ENCODE data around the gene MRGPRD.
A peak's percentile ranks its signal among the peaks of the same experiment; 100 is the strongest.

The MRGPRD gene

GRCh38 chr11:68980776-68981065, at the start of gene MRGPRD:
TSS of gene MRGPRD (minus strand) at chr11:68980986. CDS start at chr11:68980986, 0 bp downstream.
- no peak for DNase-seq (ENCODE audit: low read depth, low spot score)
- Histone ChIP-seq H3K36me3 (ENCODE audit: control insufficient read depth, insufficient read depth, low read length) (no peaks in the 10 kb centered on the region), H3K27me3 (ENCODE audit: control insufficient read depth, insufficient read depth, low read length) (peaks cover 2% of the 10 kb centered on the region; the same call in 1 of the 2 replicates), H3K4me3 (ENCODE audit: low read length) (no peak within 1 kb of the TSS), H3K4me1 (ENCODE audit: control insufficient read depth, insufficient read depth, low read length) (no peaks in the 10 kb centered on the region; the same call in 1 of the 2 replicates), H3K9me3 (ENCODE audit: control insufficient read depth, insufficient read depth, low read length) (no peaks in the 10 kb centered on the region), H3K27ac (ENCODE audit: low read length) (no peak within 1 kb of the TSS)
- WGBS (ENCODE audit: insufficient coverage, insufficient read length), result no CpG with 5 or more reads among the region's 8 CpGs

GRCh38 chr11:69030301-69030700, 49.5 kb upstream of the MRGPRD start:
- Histone ChIP-seq H3K36me3 (ENCODE audit: control insufficient read depth, insufficient read depth, low read length) (no peaks in the 10 kb centered on the region), H3K9me3 (ENCODE audit: control insufficient read depth, insufficient read depth, low read length) (no peaks in the 10 kb centered on the region), H3K27ac (ENCODE audit: low read length) (no peak overlapping the region), H3K27me3 (ENCODE audit: control insufficient read depth, insufficient read depth, low read length) (no peaks in the 10 kb centered on the region), H3K4me3 (ENCODE audit: low read length) (no peak overlapping the region), H3K4me1 (ENCODE audit: control insufficient read depth, insufficient read depth, low read length) (peaks cover 2% of the 10 kb centered on the region)
- DNase-seq (ENCODE audit: low read depth, low spot score), result no peak
- 100% methylated on average over 1 of the region's 6 CpGs for WGBS (ENCODE audit: insufficient coverage, insufficient read length)

- H3K27me3 ChIP-seq (ENCODE audit: control insufficient read depth, insufficient read depth, low read length), result no peaks in the 10 kb centered on the region
- no peak for DNase-seq (ENCODE audit: low read depth, low spot score)
- no peaks in the 10 kb centered on the region for H3K9me3 ChIP-seq (ENCODE audit: control insufficient read depth, insufficient read depth, low read length)
- no peaks in the 10 kb centered on the region for H3K36me3 ChIP-seq (ENCODE audit: control insufficient read depth, insufficient read depth, low read length)
- H3K4me3 ChIP-seq (ENCODE audit: low read length), result no peak overlapping the region
- no peaks in the 10 kb centered on the region; the same call in 1 of the 2 replicates for H3K4me1 ChIP-seq (ENCODE audit: control insufficient read depth, insufficient read depth, low read length)
- WGBS (ENCODE audit: insufficient coverage, insufficient read length), result no CpG with 5 or more reads among the region's 9 CpGs
- no peak overlapping the region for H3K27ac ChIP-seq (ENCODE audit: low read length)
Observed at GRCh38 chr11:69027704-69028372, 47.1 kb upstream of the MRGPRD start.

- Histone ChIP-seq H3K36me3 (ENCODE audit: control insufficient read depth, insufficient read depth, low read length) (no peaks in the 10 kb centered on the region), H3K4me1 (ENCODE audit: control insufficient read depth, insufficient read depth, low read length) (no peaks in the 10 kb centered on the region), H3K9me3 (ENCODE audit: control insufficient read depth, insufficient read depth, low read length) (no peaks in the 10 kb centered on the region), H3K4me3 (ENCODE audit: low read length) (no peak overlapping the region), H3K27me3 (ENCODE audit: control insufficient read depth, insufficient read depth, low read length) (no peaks in the 10 kb centered on the region), H3K27ac (ENCODE audit: low read length) (no peak overlapping the region)
- no CpG with 5 or more reads among the region's 6 CpGs for WGBS (ENCODE audit: insufficient coverage, insufficient read length)
- no peak for DNase-seq (ENCODE audit: low read depth, low spot score)
Observed at GRCh38 chr11:69024509-69024908, 43.7 kb upstream of the MRGPRD start.

- no CpG with 5 or more reads among the region's 10 CpGs for WGBS (ENCODE audit: insufficient coverage, insufficient read length)
- H3K4me1 ChIP-seq (ENCODE audit: control insufficient read depth, insufficient read depth, low read length), result no peaks in the 10 kb centered on the region
- H3K27ac ChIP-seq (ENCODE audit: low read length), result no peak overlapping the region
- H3K9me3 ChIP-seq (ENCODE audit: control insufficient read depth, insufficient read depth, low read length), result no peaks in the 10 kb centered on the region
- no peak overlapping the region for H3K4me3 ChIP-seq (ENCODE audit: low read length)
- no peaks in the 10 kb centered on the region for H3K27me3 ChIP-seq (ENCODE audit: control insufficient read depth, insufficient read depth, low read length)
- no peaks in the 10 kb centered on the region for H3K36me3 ChIP-seq (ENCODE audit: control insufficient read depth, insufficient read depth, low read length)
- no peak for DNase-seq (ENCODE audit: low read depth, low spot score)
Observed at GRCh38 chr11:69022260-69022659, 41.5 kb upstream of the MRGPRD start.

GRCh38 chr11:69018924-69019323, 38.1 kb upstream of the MRGPRD start:
- Histone ChIP-seq H3K4me3 (ENCODE audit: low read length) (no peak overlapping the region), H3K4me1 (ENCODE audit: control insufficient read depth, insufficient read depth, low read length) (peaks cover 3% of the 10 kb centered on the region; the same call in 1 of the 2 replicates), H3K27ac (ENCODE audit: low read length) (no peak overlapping the region), H3K9me3 (ENCODE audit: control insufficient read depth, insufficient read depth, low read length) (no peaks in the 10 kb centered on the region), H3K27me3 (ENCODE audit: control insufficient read depth, insufficient read depth, low read length) (no peaks in the 10 kb centered on the region), H3K36me3 (ENCODE audit: control insufficient read depth, insufficient read depth, low read length) (no peaks in the 10 kb centered on the region)
- no peak for DNase-seq (ENCODE audit: low read depth, low spot score)
- no CpG with 5 or more reads among the region's 13 CpGs for WGBS (ENCODE audit: insufficient coverage, insufficient read length)

GRCh38 chr11:69017951-69018350, 37.2 kb upstream of the MRGPRD start:
- WGBS (ENCODE audit: insufficient coverage, insufficient read length), result no CpG with 5 or more reads among the region's 10 CpGs
- no peak overlapping the region for H3K4me3 ChIP-seq (ENCODE audit: low read length)
- no peak overlapping the region for H3K27ac ChIP-seq (ENCODE audit: low read length)
- H3K9me3 ChIP-seq (ENCODE audit: control insufficient read depth, insufficient read depth, low read length), result no peaks in the 10 kb centered on the region
- H3K36me3 ChIP-seq (ENCODE audit: control insufficient read depth, insufficient read depth, low read length), result no peaks in the 10 kb centered on the region
- peaks cover 3% of the 10 kb centered on the region; the same call in 1 of the 2 replicates for H3K4me1 ChIP-seq (ENCODE audit: control insufficient read depth, insufficient read depth, low read length)
- no peaks in the 10 kb centered on the region for H3K27me3 ChIP-seq (ENCODE audit: control insufficient read depth, insufficient read depth, low read length)
- DNase-seq (ENCODE audit: low read depth, low spot score), result no peak

GRCh38 chr11:69014898-69015549, 34.2 kb upstream of the MRGPRD start:
- no CpG with 5 or more reads among the region's 9 CpGs for WGBS (ENCODE audit: insufficient coverage, insufficient read length)
- no peak overlapping the region for H3K27ac ChIP-seq (ENCODE audit: low read length)

GRCh38 chr11:69014084-69014851, 33.5 kb upstream of the MRGPRD start:
- Histone ChIP-seq H3K36me3 (ENCODE audit: control insufficient read depth, insufficient read depth, low read length) (no peaks in the 10 kb centered on the region), H3K27me3 (ENCODE audit: control insufficient read depth, insufficient read depth, low read length) (no peaks in the 10 kb centered on the region), H3K4me3 (ENCODE audit: low read length) (no peak overlapping the region), H3K4me1 (ENCODE audit: control insufficient read depth, insufficient read depth, low read length) (peaks cover 15% of the 10 kb centered on the region), H3K27ac (ENCODE audit: low read length) (no peak overlapping the region), H3K9me3 (ENCODE audit: control insufficient read depth, insufficient read depth, low read length) (no peaks in the 10 kb centered on the region)
- WGBS (ENCODE audit: insufficient coverage, insufficient read length), result no CpG with 5 or more reads among the region's 28 CpGs
- DNase-seq (ENCODE audit: low read depth, low spot score), result no peak

More at GRCh38 chr11:69014898-69015549, 34.2 kb upstream of the MRGPRD start:
- H3K4me1 ChIP-seq (ENCODE audit: control insufficient read depth, insufficient read depth, low read length), result peaks cover 15% of the 10 kb centered on the region
- no peak overlapping the region for H3K4me3 ChIP-seq (ENCODE audit: low read length)
- no peaks in the 10 kb centered on the region for H3K36me3 ChIP-seq (ENCODE audit: control insufficient read depth, insufficient read depth, low read length)
- no peaks in the 10 kb centered on the region for H3K9me3 ChIP-seq (ENCODE audit: control insufficient read depth, insufficient read depth, low read length)
- no peak for DNase-seq (ENCODE audit: low read depth, low spot score)
- H3K27me3 ChIP-seq (ENCODE audit: control insufficient read depth, insufficient read depth, low read length), result no peaks in the 10 kb centered on the region

- H3K4me3 ChIP-seq (ENCODE audit: low read length), result peak within 1 kb of the TSS; percentile 47
- no peaks in the 10 kb centered on the region for H3K9me3 ChIP-seq (ENCODE audit: control insufficient read depth, insufficient read depth, low read length)
- no peaks in the 10 kb centered on the region for H3K36me3 ChIP-seq (ENCODE audit: control insufficient read depth, insufficient read depth, low read length)
- no peak within 1 kb of the TSS for H3K27ac ChIP-seq (ENCODE audit: low read length)
- no CpG with 5 or more reads among the region's 43 CpGs for WGBS (ENCODE audit: insufficient coverage, insufficient read length)
- H3K4me1 ChIP-seq (ENCODE audit: control insufficient read depth, insufficient read depth, low read length), result peaks cover 15% of the 10 kb centered on the region
- DNase-seq (ENCODE audit: low read depth, low spot score), result no peak
- no peaks in the 10 kb centered on the region for H3K27me3 ChIP-seq (ENCODE audit: control insufficient read depth, insufficient read depth, low read length)
Observed at GRCh38 chr11:69013009-69013951, 32.5 kb upstream of the MRGPRD start, which contains the start of gene MRGPRF. TSS of gene MRGPRF (minus strand) at chr11:69013246. CDS start at chr11:69009901, 3,345 bp downstream.

Data from iPS DF 6.9 (cell line).